HEK293 (cell line): Measurements from ENCODE around the gene ERBB2.

ENCODE experiments used
- BCL11A ChIP-seq: fragments of 450-650 bp; formaldehyde crosslinking; IDR thresholded peaks from 2 replicates; pipeline ENCODE4 v1.5.1; 2016; ENCODE audit warnings: low read depth, missing biosample characterization, missing genetic modification characterization
- BCL11B ChIP-seq: fragments of 450-650 bp; formaldehyde crosslinking; IDR thresholded peaks from 2 replicates; pipeline ENCODE4 v1.5.1; 2016; ENCODE audit warnings: low read depth, missing biosample characterization, missing genetic modification characterization
- ELK4 ChIP-seq: IDR thresholded peaks from 2 replicates; pipeline ENCODE4 v1.6.1; 2011; ENCODE audit warnings: mild to moderate bottlenecking, low read depth, low read length, borderline replicate concordance
- KLF8 ChIP-seq: fragments of 450-650 bp; formaldehyde crosslinking; IDR thresholded peaks from 2 replicates; pipeline ENCODE4 v1.5.1; 2016; ENCODE audit warnings: missing biosample characterization, missing genetic modification characterization
- MEIS1 ChIP-seq: sonication (generic); formaldehyde crosslinking; IDR thresholded peaks from 2 replicates; pipeline ENCODE4 v1.8.1; 2022; ENCODE audit warnings: missing genetic modification reagents, mild to moderate bottlenecking, borderline replicate concordance
- OSR2 ChIP-seq: fragments of 450-650 bp; formaldehyde crosslinking; IDR thresholded peaks from 2 replicates; pipeline ENCODE4 v1.5.1; 2016; ENCODE audit warnings: missing biosample characterization, missing genetic modification characterization
- PATZ1 ChIP-seq: fragments of 450-650 bp; formaldehyde crosslinking; IDR thresholded peaks from 2 replicates; pipeline ENCODE4 v1.5.1; 2016; ENCODE audit warnings: missing biosample characterization, missing genetic modification characterization
- SALL2 ChIP-seq: fragments of 450-650 bp; formaldehyde crosslinking; IDR thresholded peaks from 2 replicates; pipeline ENCODE4 v1.5.0; 2017; ENCODE audit warnings: missing biosample characterization, mild to moderate bottlenecking, missing genetic modification characterization, borderline replicate concordance
- ZBTB20 ChIP-seq: fragments of 450-650 bp; formaldehyde crosslinking; IDR thresholded peaks from 2 replicates; pipeline ENCODE4 v1.5.1; 2016; ENCODE audit warnings: missing biosample characterization, missing genetic modification characterization
- ZBTB26 ChIP-seq: fragments of 450-650 bp; formaldehyde crosslinking; optimal IDR thresholded peaks from 2 replicates; pipeline ENCODE3; 2016; ENCODE audit warnings: missing biosample characterization, mild to moderate bottlenecking, missing genetic modification characterization
- ZBTB6 ChIP-seq: fragments of 450-650 bp; formaldehyde crosslinking; IDR thresholded peaks from 2 replicates; pipeline ENCODE4 v1.5.1; 2017; ENCODE audit warnings: missing biosample characterization, missing genetic modification characterization
- ZFP3 ChIP-seq: fragments of 450-650 bp; formaldehyde crosslinking; IDR thresholded peaks from 2 replicates; pipeline ENCODE4 v1.5.1; 2016; ENCODE audit warnings: low read depth, missing biosample characterization, missing genetic modification characterization
- ZNF112 ChIP-seq: fragments of 450-650 bp; formaldehyde crosslinking; IDR thresholded peaks from 2 replicates; pipeline ENCODE4 v1.5.0; 2017; ENCODE audit warnings: missing biosample characterization, missing genetic modification characterization
- ZNF133 ChIP-seq: fragments of 450-650 bp; formaldehyde crosslinking; IDR thresholded peaks from 2 replicates; pipeline ENCODE4 v1.5.1; 2016; ENCODE audit warnings: missing biosample characterization, missing genetic modification characterization
- ZNF335 ChIP-seq: fragments of 450-650 bp; formaldehyde crosslinking; conservative IDR thresholded peaks from 2 replicates; pipeline ENCODE4 v1.5.1; 2016; ENCODE audit warnings: missing biosample characterization, missing genetic modification characterization
- ZNF341 ChIP-seq: fragments of 450-650 bp; formaldehyde crosslinking; IDR thresholded peaks from 2 replicates; pipeline ENCODE4; 2016; ENCODE audit warnings: low read depth, missing biosample characterization, missing genetic modification characterization
- ZNF423 ChIP-seq: fragments of 450-650 bp; formaldehyde crosslinking; IDR thresholded peaks from 2 replicates; pipeline ENCODE4 v1.5.1; 2016; ENCODE audit warnings: missing biosample characterization, missing genetic modification characterization
- ZNF510 ChIP-seq: fragments of 450-650 bp; formaldehyde crosslinking; IDR thresholded peaks from 2 replicates; pipeline ENCODE4 v1.5.1; 2018; ENCODE audit warnings: mild to moderate bottlenecking, missing genetic modification characterization, missing biosample characterization; ENCODE audit not compliant: insufficient replicate concordance
- ZNF610 ChIP-seq: fragments of 450-650 bp; formaldehyde crosslinking; IDR thresholded peaks from 2 replicates; pipeline ENCODE4 v1.5.1; 2016; ENCODE audit warnings: missing biosample characterization, missing genetic modification characterization, borderline replicate concordance
- ZNF639 ChIP-seq: fragments of 450-650 bp; formaldehyde crosslinking; IDR thresholded peaks from 2 replicates; pipeline ENCODE4 v1.5.1; 2016; ENCODE audit warnings: missing biosample characterization, missing genetic modification characterization
- ZSCAN16 ChIP-seq: fragments of 450-650 bp; formaldehyde crosslinking; IDR thresholded peaks from 2 replicates; pipeline ENCODE4 v1.5.1; 2016; ENCODE audit warnings: missing biosample characterization, missing genetic modification characterization
- TF ChIP-seq, protein P1 (sequence below): fragments of 450-650 bp; formaldehyde crosslinking; IDR thresholded peaks from 2 replicates; pipeline ENCODE4 v1.5.1; 2016; ENCODE audit warnings: missing biosample characterization, missing genetic modification characterization
- TF ChIP-seq, protein P2 (sequence below): fragments of 450-650 bp; IDR thresholded peaks from 2 replicates; pipeline ENCODE4 v1.5.1; 2018; ENCODE audit warnings: missing biosample characterization, mild to moderate bottlenecking, missing genetic modification characterization
- TF ChIP-seq, protein P3 (sequence below): fragments of 450-650 bp; formaldehyde crosslinking; IDR thresholded peaks from 2 replicates; pipeline ENCODE4 v1.5.1; 2016; ENCODE audit warnings: missing biosample characterization, missing genetic modification characterization

The ERBB2 gene

DNA sequence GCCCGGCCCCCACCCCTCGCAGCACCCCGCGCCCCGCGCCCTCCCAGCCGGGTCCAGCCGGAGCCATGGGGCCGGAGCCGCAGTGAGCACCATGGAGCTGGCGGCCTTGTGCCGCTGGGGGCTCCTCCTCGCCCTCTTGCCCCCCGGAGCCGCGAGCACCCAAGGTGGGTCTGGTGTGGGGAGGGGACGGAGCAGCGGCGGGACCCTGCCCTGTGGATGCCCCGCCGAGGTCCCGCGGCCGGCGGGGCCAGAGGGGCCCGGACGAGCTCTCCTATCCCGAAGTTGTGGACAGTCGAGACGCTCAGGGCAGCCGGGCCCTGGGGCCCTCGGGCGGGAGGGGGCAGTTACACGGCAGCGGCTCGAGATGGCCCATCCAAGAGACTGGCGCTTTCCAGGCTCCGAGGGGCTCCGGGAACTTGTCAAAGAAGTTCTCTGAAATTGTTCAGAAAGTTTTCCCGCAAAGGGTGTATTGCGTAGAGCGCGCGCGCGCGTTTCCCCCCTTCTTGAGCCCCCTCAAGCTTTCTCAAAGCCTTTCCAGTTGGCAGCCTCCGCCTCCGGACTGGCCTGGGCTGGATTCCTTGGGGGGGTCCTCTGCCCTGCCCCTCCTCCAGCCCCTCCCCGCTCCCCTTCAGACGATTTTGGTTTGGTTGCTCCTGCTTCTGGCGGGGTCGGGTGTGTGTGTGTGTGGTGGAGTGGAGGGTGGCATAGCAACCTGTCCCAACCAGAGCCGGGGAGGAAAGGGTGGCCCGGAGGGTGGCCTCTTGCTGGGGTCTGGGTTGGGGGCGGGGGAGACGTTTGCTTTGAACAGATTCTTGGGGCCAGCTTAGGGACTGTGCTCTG lies 504 bp downstream of the ERBB2 start (continued):
- TF ChIP-seq ZNF639 (tag by site-specific recombination), result no peak
- TF ChIP-seq ZBTB26 (tag by site-specific recombination), result peak; percentile 56
- TF ChIP-seq ZNF335, result peak; percentile 3
- TF ChIP-seq ZBTB20, result peak; percentile 86
- TF ChIP-seq MEIS1, result no peak
- no peak for TF ChIP-seq OSR2 (tag by site-specific recombination)
- no peak for TF ChIP-seq SALL2 (tag by site-specific recombination)
- TF ChIP-seq BCL11B (tag by site-specific recombination), result no peak
- no peak for TF ChIP-seq KLF8 (tag by site-specific recombination)
- no peak for TF ChIP-seq ZFP3
- TF ChIP-seq, protein P1, sequence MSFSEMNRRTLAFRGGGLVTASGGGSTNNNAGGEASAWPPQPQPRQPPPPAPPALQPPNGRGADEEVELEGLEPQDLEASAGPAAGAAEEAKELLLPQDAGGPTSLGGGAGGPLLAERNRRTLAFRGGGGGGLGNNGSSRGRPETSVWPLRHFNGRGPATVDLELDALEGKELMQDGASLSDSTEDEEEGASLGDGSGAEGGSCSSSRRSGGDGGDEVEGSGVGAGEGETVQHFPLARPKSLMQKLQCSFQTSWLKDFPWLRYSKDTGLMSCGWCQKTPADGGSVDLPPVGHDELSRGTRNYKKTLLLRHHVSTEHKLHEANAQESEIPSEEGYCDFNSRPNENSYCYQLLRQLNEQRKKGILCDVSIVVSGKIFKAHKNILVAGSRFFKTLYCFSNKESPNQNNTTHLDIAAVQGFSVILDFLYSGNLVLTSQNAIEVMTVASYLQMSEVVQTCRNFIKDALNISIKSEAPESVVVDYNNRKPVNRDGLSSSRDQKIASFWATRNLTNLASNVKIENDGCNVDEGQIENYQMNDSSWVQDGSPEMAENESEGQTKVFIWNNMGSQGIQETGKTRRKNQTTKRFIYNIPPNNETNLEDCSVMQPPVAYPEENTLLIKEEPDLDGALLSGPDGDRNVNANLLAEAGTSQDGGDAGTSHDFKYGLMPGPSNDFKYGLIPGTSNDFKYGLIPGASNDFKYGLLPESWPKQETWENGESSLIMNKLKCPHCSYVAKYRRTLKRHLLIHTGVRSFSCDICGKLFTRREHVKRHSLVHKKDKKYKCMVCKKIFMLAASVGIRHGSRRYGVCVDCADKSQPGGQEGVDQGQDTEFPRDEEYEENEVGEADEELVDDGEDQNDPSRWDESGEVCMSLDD, result no peak
- TF ChIP-seq ZNF133 (tag by site-specific recombination), result no peak
- no peak for TF ChIP-seq ZNF112 (tag by site-specific recombination)
- TF ChIP-seq ELK4, result no peak
- no peak for TF ChIP-seq ZNF610
- TF ChIP-seq ZNF341 (tag by site-specific recombination), result no peak
- TF ChIP-seq BCL11A, result no peak
- TF ChIP-seq, protein P2, sequence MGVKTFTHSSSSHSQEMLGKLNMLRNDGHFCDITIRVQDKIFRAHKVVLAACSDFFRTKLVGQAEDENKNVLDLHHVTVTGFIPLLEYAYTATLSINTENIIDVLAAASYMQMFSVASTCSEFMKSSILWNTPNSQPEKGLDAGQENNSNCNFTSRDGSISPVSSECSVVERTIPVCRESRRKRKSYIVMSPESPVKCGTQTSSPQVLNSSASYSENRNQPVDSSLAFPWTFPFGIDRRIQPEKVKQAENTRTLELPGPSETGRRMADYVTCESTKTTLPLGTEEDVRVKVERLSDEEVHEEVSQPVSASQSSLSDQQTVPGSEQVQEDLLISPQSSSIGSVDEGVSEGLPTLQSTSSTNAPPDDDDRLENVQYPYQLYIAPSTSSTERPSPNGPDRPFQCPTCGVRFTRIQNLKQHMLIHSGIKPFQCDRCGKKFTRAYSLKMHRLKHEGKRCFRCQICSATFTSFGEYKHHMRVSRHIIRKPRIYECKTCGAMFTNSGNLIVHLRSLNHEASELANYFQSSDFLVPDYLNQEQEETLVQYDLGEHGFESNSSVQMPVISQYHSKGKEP (tag by site-specific recombination), result no peak
- no peak for TF ChIP-seq ZBTB6 (tag by site-specific recombination)
- no peak for TF ChIP-seq ZSCAN16
- peak; percentile 75 for TF ChIP-seq ZNF423
- peak; percentile 88 for TF ChIP-seq PATZ1 (tag by site-specific recombination)
- TF ChIP-seq, protein P3, sequence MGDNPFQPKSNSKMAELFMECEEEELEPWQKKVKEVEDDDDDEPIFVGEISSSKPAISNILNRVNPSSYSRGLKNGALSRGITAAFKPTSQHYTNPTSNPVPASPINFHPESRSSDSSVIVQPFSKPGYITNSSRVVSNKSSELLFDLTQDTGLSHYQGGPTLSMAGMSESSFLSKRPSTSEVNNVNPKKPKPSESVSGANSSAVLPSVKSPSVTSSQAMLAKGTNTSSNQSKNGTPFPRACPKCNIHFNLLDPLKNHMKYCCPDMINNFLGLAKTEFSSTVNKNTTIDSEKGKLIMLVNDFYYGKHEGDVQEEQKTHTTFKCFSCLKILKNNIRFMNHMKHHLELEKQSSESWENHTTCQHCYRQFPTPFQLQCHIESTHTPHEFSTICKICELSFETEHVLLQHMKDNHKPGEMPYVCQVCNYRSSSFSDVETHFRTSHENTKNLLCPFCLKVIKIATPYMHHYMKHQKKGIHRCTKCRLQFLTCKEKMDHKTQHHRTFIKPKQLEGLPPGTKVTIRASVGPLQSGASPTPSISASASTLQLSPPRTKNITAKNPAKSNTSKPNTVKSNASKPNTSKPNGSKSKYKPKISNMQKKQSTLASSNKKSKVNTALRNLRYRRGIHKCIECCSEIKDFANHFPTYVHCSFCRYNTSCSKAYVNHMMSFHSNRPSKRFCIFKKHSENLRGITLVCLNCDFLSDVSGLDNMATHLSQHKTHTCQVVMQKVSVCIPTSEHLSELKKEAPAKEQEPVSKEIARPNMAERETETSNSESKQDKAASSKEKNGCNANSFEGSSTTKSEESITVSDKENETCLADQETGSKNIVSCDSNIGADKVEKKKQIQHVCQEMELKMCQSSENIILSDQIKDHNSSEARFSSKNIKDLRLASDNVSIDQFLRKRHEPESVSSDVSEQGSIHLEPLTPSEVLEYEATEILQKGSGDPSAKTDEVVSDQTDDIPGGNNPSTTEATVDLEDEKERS (tag by site-specific recombination), result no peak
- TF ChIP-seq ZNF510 (tag by site-specific recombination), result no peak
